Stimulated activated CD4-positive, alpha-beta T cell treated with anti-CD3 and anti-CD28 coated beads, Interleukin-2, amount 100 ng/mL, for 24 hours (primary cell): ENCODE measurements around the gene CLEC4F.
"Not testable (repeated sequence)": the region's sequence is repeated elsewhere in the genome, so short reads cannot be mapped to it uniquely, and the experiment has no call there.

ENCODE experiments used
- DNase-seq, 2 donors: peaks; one replicate each; pipeline ENCODE4 v3.0.0-alpha.2; 2020

The CLEC4F gene

DNA sequence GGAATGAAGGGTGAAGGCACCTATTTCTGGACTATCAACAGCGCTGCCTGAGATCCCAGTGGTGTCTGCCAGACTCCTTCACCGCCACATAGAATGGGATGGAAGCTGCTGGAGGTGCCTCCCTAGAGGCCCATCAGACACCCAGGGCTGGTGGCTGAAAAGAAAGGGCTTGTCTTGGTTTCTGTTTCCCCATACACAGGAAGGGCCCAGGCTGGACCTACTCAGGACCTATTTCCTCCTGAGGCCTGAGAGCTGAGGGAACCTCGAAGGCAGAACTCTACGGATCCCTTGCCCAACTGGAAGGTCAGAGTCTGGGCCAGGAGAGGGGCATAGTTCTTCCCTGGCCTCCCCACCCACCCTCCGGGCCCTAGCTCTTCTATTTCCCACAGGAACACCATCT is 2.9 kb upstream of the CLEC4F start:
- no peak for DNase-seq

DNA sequence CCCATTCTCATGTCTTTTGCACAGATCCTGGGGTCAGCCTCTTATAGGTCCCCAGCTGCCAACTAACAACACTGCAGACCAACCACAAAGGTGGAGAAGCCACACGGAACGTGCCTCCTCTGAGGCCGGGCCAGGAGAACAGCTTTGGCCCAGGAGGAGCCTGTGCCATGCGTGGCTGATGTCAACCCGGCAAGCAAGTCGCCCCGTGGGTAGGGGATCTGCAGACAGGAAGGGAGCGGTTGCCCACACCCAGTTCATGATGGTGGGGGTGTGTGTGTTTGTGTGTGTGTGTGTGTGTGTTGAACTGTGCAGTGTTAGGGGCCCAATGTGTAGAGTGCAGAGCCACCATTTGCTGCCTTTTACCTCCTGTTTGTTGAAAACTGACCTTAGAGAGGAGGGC is 2.4 kb upstream of the CLEC4F start:
- no peak for DNase-seq

DNA sequence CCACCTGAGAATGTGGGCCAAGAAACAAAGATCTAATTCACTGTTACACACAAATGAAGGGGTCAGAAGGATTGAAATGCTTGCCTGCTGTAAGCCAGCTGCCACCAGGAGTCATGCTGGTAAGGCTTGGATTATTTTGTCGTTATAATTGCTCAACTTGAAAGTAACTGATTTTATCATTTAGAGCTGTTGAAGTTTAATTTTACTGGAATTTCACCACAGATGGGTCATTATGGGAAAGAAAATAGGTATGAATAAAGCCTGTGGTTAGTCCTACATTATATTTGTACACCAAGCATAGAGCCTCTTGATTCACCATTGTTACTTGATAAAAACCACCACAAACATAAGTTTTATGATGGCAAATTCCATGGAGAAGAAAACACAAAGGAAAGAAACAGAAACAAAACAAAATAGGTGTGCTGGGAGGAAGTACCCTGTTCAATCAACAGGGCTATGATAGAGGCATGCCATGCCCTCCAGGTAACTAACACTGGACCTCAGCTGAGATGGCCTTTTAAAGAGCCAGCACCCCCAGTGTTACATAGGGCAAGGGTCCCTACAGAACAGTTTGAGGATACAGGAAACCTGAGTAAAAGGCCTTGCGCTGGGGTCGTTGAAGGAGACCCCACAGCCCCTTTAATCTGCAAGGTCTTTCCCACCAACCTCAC is 3.0 kb downstream of the CLEC4F start:
- DNase-seq, result no peak

DNA sequence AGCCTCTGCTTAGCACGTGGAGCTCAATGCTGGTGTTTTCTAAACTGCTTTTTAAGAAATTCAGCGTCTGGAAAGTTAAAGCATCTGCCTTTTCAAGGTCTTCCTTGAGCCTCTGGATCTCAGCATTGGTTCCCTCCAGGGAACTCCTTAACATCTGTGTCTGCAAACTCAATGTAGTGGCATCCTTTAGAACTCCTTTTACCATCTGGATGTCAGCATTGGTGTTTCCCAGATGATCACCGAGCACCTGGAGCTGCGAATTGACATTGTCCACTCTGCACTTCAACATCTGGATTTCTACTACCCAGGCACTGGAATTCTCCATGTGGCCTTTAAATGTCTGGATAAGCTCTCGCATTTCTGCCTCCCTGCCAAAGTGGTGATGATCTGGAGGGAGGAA is 3.7 kb downstream of the CLEC4F start:
- no peak for DNase-seq

DNA sequence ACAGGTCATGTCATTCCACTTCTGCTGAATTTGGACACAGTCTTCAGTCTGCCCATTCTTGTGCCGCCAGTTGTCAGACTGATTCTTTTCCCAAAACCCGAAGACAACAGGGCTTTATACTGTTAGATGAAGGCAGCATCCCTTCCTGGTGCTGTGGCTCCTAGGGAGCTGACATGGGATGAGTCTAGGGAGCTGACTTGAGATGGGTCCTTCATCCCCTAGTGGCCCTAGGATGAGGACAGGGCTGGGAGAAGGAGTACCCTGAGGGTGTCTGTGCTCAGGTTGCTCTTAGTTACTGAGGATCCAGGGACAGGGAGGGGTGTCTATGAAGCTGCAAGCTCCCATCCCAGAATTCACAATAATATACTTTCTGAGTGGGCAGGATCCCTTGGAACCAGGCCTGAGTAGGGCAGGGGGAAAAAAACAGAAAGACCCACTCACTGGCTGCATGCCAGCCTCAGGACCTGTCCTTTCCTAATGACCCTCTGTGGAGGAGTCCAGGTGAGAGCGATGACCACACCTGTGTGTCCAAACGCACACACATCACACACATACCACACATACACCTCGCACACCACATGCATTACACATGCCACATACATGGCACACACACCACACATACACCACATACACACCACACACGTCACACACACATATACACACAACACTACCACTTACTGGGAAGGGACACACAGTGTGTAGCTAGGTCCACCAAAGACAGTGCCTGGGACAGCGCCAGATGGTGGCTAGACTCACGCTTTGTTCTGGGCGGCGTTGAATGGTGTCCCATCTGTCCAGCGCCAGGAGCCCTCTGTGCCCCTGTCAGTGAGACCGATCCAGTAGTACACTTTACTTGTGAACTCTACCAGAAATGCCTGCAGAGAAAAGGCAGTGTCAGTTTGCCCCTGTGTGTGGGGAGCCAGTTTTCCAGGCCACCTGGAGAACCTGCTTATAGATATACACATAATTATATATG is 11.1 kb downstream of the CLEC4F start:
- no peak for DNase-seq

DNA sequence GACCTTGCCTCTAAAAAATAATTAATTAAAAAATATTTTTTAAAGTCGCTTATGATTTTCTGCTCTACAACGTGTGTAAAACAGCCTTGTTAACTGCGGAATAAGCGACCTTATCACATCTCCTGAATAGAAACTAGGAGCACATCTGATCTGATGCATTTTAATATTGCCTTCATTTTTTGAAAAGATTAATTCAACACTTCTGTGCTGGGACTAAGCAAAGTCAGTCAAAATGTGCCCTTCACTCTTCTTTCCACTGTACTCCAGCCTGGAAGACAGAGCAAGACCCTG is 12.6 kb downstream of the CLEC4F start:
- DNase-seq, result no peak

DNA sequence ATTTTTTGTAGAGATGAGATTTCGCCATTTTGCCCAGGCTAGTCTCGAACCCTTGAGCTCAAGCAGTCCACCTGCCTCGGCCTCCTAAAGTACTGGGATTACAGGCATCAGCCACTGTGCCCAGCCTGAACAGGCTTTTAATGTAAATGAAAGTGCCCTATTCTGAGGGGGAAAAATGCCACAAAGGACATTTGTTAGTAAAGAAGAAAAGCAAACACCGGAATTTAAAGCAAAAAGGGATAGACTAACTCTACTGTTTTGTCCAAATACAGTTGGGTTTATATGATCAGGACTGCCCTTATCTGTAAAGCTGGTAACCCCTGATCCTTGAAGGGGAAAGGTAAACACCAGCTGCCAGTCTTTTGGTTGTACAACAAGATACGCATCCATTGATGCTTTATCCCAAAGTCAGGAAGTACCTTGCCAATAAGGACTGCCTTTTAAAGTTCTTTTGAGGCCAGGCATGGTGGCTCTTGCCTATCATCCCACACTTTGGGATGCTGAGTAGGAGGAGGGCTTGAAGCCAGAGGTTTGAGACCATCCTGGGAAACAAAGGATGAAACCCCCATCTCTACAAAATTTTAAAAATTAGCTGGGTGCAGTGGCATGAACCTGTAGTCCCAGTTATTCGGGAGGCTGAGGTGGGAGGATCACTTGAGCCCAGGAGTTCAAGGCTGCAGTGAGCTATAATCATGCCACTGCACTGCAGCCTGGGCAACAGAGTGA is 13.1 kb downstream of the CLEC4F start:
- no peak for DNase-seq

DNA sequence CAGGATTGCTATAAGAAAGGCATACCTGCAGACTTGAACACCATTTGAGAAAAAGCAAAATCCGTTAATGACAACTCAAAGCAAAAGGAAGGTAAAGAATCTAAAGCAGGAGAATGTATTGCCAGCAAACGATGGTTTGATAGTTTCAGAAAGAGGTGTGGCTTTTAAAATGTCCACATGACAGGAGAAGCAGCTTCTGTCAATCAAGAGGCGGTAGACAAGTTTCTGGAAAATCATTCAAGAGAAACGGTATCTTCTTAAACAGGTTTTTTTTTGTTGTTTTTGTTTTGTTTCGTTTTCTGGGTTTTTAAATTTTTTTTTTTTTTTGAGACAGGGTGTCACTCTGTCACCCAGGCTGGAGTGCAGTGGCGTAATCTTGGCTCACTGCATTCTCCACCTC is 13.8 kb downstream of the CLEC4F start:
- DNase-seq, result no peak

DNA sequence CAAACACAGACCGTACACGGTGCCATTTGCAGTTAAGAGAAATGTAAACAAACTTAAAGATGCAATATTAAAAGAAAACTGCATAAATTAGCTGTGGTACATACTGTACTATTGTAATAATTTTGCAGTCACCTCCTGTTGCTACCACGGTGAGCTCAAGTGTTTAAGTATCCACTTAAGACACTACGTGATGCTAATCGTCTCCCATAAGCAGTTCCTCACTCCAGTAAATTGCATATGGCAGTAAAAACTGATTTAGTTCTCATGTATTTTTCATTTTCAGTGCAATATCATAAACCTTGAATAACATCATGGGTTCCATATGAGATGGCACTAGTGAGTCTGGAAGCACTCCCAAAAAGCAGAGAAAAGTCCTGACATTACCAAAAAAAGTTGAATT is 14.4 kb downstream of the CLEC4F start:
- DNase-seq, result no peak

DNA sequence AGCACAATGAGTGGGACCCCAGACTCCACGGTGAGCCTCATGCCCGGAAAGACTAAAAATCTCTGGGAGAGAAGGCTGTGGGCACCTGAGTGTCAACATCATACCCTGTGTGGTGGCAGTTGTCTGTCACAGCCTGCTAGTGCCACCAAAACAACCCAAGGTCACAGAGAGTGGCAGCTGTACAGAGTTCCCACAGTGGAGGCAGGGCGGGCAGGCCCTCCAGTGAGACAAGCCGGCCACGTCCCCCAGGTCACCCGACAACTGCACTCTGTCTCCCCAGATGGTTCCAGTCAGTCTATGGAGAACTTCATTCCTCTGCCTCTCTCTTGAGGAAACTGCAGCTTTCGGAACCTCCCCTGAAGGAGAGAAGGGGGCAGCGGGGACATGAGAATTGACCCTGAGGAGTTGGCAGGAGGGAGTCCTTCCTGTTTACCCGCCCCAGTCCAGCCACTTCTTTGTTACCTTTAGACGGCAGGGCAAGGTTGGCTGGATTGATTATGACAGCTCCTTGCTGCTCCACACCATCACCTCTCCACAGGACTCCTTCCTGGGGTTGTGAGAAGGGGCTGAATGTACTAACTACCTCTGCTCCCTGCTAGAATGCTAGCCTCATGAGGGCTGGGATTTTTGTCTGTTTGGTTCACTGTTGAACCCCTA is 18.7 kb downstream of the CLEC4F start:
- no peak for DNase-seq

DNA sequence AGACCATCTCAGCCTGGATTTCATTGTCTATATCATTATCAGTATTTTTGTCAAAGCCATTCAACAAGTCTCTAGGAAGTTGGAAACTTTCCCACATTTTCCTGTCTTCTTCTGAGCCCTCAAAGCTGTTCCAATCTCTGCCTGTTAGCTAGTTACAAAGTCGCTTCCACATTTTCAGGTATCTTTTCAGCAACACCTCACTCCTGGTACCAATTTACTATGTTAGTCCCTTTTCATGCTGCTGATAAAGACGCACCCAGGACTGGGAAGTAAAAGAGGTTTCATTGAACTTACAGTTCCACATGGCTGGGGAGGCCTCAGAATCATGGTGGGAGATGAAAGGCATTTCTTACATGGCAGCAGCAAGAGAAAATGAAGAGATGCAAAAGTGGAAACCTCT is 20.7 kb downstream of the CLEC4F start:
- no peak for DNase-seq

DNA sequence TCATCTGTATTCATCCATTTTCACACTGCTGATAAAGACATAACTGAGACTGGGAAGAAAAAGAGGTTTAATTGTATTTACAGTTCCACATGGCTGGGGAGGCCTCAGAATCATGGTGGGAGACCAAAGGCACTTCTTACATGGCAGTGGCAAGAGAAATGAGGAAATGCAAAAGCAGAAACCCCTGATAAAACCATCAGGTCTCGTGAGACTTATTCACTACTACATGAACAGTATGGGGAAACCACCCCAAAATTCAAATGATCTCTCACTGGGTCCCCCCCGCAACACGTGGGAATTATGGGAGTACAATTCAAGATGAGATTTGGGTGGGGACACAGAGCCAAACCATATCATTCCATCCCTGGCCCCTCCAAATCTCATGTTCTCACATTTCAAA is 22.4 kb downstream of the CLEC4F start:
- DNase-seq, result not testable (repeated sequence)

DNA sequence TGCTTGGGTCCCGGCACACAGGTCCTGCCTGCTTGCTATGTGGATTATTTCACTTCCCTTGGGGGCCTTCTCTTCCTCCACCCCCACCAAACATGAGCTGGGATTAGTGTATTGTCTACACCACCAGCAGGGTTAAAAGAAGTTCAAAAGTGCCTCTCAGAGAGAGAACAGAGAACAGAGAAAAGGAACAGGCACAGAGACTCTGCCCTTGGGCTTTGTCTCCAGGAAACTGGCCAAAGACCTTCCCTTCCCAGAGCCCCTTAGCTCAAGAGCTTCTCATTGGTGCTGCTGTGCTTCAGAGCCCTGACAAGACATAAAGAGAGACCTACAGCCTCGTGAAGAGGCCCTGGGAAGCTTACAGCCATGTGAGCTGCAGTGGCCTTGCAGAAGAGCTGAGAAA is 22.9 kb downstream of the CLEC4F start:
- DNase-seq, result no peak

DNA sequence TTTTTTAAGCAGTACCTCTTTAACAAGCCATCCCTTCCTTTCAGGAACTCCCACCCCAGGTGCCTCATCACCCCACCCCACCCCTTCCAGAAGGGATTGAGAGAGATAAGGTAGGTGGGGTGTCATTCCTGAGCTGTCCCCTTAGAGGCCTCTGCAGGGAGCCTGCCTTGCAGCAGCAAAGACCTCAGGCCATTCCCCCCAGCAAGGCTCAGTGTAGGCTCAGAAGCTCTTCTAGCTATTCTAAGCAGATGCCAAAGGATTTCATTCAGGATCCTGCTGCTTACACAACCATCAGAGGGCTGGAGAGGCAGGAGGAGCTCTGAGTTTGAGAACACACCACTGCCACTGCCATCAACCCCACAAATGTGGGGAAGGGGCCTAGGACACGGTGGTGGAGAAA is 24.1 kb downstream of the CLEC4F start:
- no peak for DNase-seq

DNA sequence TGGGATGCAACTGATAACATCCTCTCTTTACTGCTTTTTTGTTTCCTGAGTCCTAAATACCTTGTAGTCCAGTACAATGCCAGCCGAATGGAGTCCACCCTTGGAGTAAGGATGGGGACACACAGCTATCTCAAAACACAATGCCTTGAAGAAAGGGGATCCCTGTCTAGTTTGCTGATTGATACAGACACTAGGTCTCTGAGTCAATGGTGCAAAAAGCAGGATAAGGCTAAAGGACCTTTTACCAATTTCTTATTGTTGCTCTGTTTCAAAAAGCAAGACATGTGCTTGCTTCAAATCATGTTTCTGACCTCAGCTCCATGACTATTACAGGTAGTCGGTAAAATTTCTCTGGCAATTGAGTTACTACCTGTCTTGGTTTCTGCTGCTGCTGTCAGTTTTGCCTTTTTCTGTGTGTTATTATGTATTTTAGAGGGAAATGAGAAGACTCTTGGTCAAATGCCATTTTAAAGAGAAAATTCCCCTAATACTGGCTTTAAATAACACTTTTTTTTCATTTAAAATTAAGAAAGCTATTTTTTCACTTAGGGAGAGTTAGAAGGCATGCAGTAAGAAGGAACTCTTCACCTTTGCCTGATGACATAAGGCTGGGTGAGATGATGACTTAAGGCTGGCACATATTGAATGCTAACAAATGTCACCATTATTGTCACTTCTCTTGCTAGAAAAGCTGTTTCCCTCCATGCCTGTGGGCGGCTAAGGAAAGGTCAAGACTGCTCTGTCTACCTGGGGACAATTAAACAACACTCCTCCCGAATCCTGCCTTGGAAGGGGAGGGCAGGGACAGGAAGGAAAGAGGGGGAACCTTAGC is 25.0 kb downstream of the CLEC4F start:
- DNase-seq, result no peak

DNA sequence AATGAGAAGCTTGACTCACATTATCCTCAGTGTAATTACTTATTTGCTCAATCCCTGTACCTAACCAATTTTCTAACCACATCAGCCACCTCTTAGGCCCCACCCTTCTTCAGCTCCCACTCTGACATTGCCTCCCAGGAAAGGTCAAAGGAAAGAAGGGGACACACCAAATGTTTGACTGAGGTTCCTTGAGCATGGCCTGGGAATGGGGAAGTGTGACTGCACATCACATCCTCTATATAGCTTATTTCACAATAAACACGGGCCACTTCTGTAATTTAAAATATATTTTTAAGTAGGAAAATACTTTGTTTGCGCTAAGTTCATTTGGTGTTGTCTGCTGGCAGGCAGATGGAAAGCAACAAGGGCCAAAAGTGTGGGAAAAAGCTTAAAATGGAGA is 26.9 kb downstream of the CLEC4F start:
- DNase-seq, result no peak

DNA sequence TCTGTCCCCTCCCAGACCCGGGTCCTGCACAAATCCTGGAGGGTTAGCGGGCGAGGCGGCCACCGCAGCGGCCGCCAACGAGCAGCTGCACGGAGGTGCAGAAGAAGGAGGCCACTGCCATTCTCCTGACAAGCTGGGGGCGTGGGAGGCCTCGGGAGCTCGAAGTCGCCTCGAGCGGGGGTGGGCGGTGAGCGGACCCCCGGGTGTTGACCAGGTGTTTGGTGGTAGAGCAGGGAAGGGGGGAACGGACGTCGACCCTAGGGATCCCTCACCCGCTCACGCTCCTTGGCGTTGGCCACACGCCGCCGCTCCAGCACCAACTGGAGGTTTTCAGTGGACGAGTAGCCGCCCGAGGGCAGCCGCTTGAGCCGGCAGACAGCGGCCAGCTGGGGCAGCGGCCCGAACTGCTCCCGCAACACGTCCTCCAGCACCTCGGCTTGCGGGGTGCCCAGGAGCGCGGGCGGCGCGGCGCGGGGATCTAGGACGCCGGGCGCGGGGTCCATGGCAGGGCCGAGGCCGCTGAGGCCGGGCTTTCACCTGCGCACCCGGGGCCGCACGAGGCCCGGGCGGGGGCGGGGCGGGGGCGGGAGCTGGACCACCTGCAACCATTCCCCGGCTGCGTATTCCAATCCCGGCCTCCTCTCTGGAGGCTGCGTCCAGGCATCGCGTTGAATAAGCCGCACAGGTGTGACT is 30.1 kb downstream of the CLEC4F start, which contains the start of gene FIGLA:
Gene FIGLA, minus strand, starts transcription at position 508 of the 693 bp plus-strand sequence. Its CDS starts 5 bp downstream, at position 503.
- peak in 1 of 2 donors; percentile 4 for DNase-seq

DNA sequence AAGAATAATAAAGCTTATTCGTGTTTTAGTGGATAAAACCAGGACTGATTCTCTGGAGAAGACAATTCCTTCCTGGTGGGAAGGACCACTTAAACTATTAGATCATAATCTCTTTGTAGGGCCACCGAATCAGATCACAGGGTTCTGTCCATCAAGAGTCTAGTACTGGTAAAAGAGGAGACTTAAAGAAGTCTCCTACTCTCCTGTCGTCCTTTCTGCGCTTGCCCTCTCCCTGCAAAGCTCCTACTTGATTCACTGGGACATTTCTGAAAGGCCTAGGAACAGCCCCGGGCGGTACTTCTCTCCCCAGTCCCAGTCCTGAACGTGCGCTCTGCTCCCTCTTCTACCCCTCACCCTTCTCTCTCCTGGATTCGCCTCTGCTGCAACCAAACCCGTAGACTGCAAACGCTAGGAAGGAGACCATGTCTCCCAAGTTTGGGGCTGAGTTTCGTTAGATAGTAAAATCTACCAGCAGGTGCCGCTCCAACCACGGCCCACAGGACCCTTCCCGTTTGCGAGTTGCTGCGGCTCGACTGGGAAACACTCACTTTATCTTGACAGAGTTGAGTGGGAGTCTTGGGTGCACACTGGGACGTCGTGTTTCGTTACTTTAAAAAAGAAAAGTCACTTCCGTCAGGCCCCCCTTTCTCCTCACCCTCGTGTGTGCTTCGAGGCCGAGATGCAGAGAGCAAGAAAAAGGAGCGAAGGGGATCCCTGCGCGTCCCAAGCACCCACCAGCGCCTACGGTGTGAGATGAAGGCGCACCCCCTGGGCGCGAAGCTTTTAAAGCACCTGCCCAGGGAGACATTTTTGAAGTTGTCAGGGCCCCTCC is 30.9 kb downstream of the CLEC4F start:
- DNase-seq, result peak; percentile 70 to 78

DNA sequence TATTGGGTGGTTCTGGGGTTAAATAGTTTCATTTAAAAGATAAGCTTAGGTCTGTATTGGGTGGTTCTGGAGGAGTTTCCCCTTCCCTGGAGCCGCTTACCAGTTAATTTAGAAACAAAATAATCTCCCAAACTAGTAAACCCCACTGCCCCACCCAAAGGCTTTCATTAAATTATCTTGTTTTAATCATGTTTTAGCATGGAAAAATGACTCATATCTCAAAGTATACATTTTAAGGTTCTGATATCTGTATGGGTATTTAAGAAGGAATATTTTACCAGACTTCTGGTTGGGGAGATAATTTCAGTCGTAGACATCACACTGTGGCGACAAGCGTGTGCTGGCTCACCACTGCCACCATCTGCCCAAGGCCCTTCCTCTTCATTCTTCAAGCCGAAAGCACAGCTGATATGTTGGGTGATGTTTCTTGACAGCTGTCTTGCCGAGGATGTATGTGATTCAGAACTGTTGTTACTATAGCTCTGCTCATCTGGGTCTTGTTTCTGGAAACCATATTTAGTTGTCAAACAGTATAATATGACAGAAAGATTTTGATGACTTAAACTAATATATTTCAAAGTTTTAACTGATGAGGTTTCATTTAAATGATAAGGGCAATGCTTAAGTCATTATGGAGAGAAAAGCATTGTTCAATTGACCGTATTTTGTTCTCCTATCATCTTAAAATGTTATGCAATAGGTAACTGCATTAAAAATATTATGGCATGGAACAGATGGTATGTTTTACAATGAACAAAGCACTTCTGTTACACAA is 35.1 kb downstream of the CLEC4F start:
- peak; percentile 24 to 43 for DNase-seq

DNA sequence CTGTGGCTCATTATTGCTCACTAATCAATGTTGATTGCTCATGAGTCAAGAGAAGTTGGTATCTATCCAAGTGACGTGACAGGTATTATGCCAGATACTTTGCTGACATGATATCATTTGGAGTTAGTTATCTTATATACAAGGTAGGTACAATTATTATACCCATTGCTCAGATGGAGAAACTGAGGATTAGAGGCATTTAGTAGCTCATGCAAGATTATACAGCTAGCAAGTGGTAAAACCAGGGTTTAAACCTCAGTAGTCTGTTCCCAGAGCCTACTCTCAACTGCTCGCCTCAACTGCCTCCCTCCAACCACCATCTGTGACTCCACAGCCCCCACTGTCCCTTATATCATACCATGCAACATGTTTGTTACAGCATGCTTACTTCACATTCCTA is 36.1 kb downstream of the CLEC4F start:
- no peak for DNase-seq
